Measurements from ENCODE around the gene P3R3URF.

P3R3URF gene

GRCh38 chr1:46215504-46215903 lies 39.2 kb upstream of the P3R3URF start:
- Histone ChIP-seq H3K9ac (ENCODE audit: low read depth, low read length, poor library complexity) (no peak overlapping the region), H2BK5ac (ENCODE audit: low read length) (no peak overlapping the region), H3K4ac (ENCODE audit: low read length) (no peak overlapping the region), H3K4me2 (ENCODE audit: insufficient read depth, low read length, poor library complexity, severe bottlenecking) (no peak overlapping the region), H2BK120ac (ENCODE audit: low read depth, low read length) (no peak overlapping the region), H3K14ac (ENCODE audit: low read length) (no peak overlapping the region), H3K4me3 (ENCODE audit: low read length in 2 of 2) (no peak overlapping the region), H2BK15ac (ENCODE audit: low read length) (no peak overlapping the region), H3K27ac (replicated peaks; ENCODE audit: low read length) (no peak overlapping the region), H2AFZ (ENCODE audit: low read length) (no peak overlapping the region), H3K79me1 (ENCODE audit: low read depth, low read length) (no peaks in the 10 kb centered on the region), H3K36me3 (replicated peaks in 1 of 2; ENCODE audit: control insufficient read depth in 2 of 2, insufficient read depth in 2 of 2, low read length in 2 of 2) (no peaks in the 10 kb centered on the region), H4K8ac (ENCODE audit: low read depth, low read length) (no peak overlapping the region), H3K18ac (ENCODE audit: low read length) (no peak overlapping the region), H3K9me3 (replicated peaks in 1 of 2; ENCODE audit: control insufficient read depth in 2 of 2, insufficient read depth in 1 of 2, low read depth in 1 of 2, low read length in 2 of 2) (peaks cover 0 to 1% of the 10 kb centered on the region in 2 donors), H2AK5ac (ENCODE audit: low read depth, low read length) (no peak overlapping the region), H2BK12ac (ENCODE audit: low read length) (no peak overlapping the region), H3K23ac (ENCODE audit: low read depth, low read length, poor library complexity) (no peak overlapping the region), H4K91ac (ENCODE audit: low read depth, low read length, poor library complexity) (no peak overlapping the region), H3K27me3 (ENCODE audit: control insufficient read depth in 3 of 3, insufficient read depth in 3 of 3, low read depth in 1 of 3, low read length in 3 of 3) (no peaks in the 10 kb centered on the region), H3K4me1 (ENCODE audit: control insufficient read depth in 2 of 2, insufficient read depth in 1 of 2, low read depth in 1 of 2, low read length in 2 of 2) (peaks cover 0 to 5% of the 10 kb centered on the region in 2 donors)
- no peak for DNase-seq (ENCODE audit: low spot score)

- Histone ChIP-seq H2BK120ac (ENCODE audit: low read depth, low read length) (no peak overlapping the region), H2BK12ac (ENCODE audit: low read length) (no peak overlapping the region), H3K9ac (ENCODE audit: low read depth, low read length, poor library complexity) (no peak overlapping the region), H3K27ac (replicated peaks; ENCODE audit: low read length) (no peak overlapping the region), H3K14ac (ENCODE audit: low read length) (no peak overlapping the region), H3K23ac (ENCODE audit: low read depth, low read length, poor library complexity) (no peak overlapping the region), H3K27me3 (ENCODE audit: control insufficient read depth in 3 of 3, insufficient read depth in 3 of 3, low read depth in 1 of 3, low read length in 3 of 3) (no peaks in the 10 kb centered on the region), H3K4me1 (ENCODE audit: control insufficient read depth in 2 of 2, insufficient read depth in 1 of 2, low read depth in 1 of 2, low read length in 2 of 2) (peaks cover under 1% of the 10 kb centered on the region in 2 donors), H3K4ac (ENCODE audit: low read length) (no peak overlapping the region), H2BK5ac (ENCODE audit: low read length) (no peak overlapping the region), H2AK5ac (ENCODE audit: low read depth, low read length) (no peak overlapping the region), H3K36me3 (replicated peaks in 1 of 2; ENCODE audit: control insufficient read depth in 2 of 2, insufficient read depth in 2 of 2, low read length in 2 of 2) (no peaks in the 10 kb centered on the region), H3K79me1 (ENCODE audit: low read depth, low read length) (peaks cover 2% of the 10 kb centered on the region), H4K8ac (ENCODE audit: low read depth, low read length) (no peak overlapping the region), H4K91ac (ENCODE audit: low read depth, low read length, poor library complexity) (no peak overlapping the region), H3K9me3 (replicated peaks in 1 of 2; ENCODE audit: control insufficient read depth in 2 of 2, insufficient read depth in 1 of 2, low read depth in 1 of 2, low read length in 2 of 2) (no peaks in the 10 kb centered on the region), H2BK15ac (ENCODE audit: low read length) (no peak overlapping the region), H3K4me3 (ENCODE audit: low read length in 2 of 2) (no peak overlapping the region), H2AFZ (ENCODE audit: low read length) (no peak overlapping the region), H3K4me2 (ENCODE audit: insufficient read depth, low read length, poor library complexity, severe bottlenecking) (no peak overlapping the region), H3K18ac (ENCODE audit: low read length) (no peak overlapping the region)
- DNase-seq (ENCODE audit: low spot score) = no peak
- WGBS, 2 donors (ENCODE audit: extremely low coverage in 2 of 2, insufficient read length in 2 of 2, insufficient replicate concordance in 1 of 2) = no CpG with 5 or more reads among the region's 2 CpGs
Observed at GRCh38 chr1:46211051-46211450, 34.8 kb upstream of the P3R3URF start.

GRCh38 chr1:46210561-46210960 lies 34.3 kb upstream of the P3R3URF start:
- Histone ChIP-seq H3K14ac (ENCODE audit: low read length) (no peak overlapping the region), H3K4me2 (ENCODE audit: insufficient read depth, low read length, poor library complexity, severe bottlenecking) (no peak overlapping the region), H4K91ac (ENCODE audit: low read depth, low read length, poor library complexity) (no peak overlapping the region), H2AK5ac (ENCODE audit: low read depth, low read length) (no peak overlapping the region), H3K27ac (replicated peaks; ENCODE audit: low read length) (no peak overlapping the region), H3K9me3 (replicated peaks in 1 of 2; ENCODE audit: control insufficient read depth in 2 of 2, insufficient read depth in 1 of 2, low read depth in 1 of 2, low read length in 2 of 2) (no peaks in the 10 kb centered on the region), H2BK120ac (ENCODE audit: low read depth, low read length) (no peak overlapping the region), H3K23ac (ENCODE audit: low read depth, low read length, poor library complexity) (no peak overlapping the region), H3K18ac (ENCODE audit: low read length) (no peak overlapping the region), H3K4ac (ENCODE audit: low read length) (no peak overlapping the region), H3K4me3 (ENCODE audit: low read length in 2 of 2) (no peak overlapping the region), H4K8ac (ENCODE audit: low read depth, low read length) (no peak overlapping the region), H3K9ac (ENCODE audit: low read depth, low read length, poor library complexity) (no peak overlapping the region), H3K36me3 (replicated peaks in 1 of 2; ENCODE audit: control insufficient read depth in 2 of 2, insufficient read depth in 2 of 2, low read length in 2 of 2) (no peaks in the 10 kb centered on the region), H2BK15ac (ENCODE audit: low read length) (no peak overlapping the region), H3K4me1 (ENCODE audit: control insufficient read depth in 2 of 2, insufficient read depth in 1 of 2, low read depth in 1 of 2, low read length in 2 of 2) (peaks cover 3 to 6% of the 10 kb centered on the region in 2 donors), H2AFZ (ENCODE audit: low read length) (no peak overlapping the region), H2BK12ac (ENCODE audit: low read length) (no peak overlapping the region), H3K27me3 (ENCODE audit: control insufficient read depth in 3 of 3, insufficient read depth in 3 of 3, low read depth in 1 of 3, low read length in 3 of 3) (no peaks in the 10 kb centered on the region), H2BK5ac (ENCODE audit: low read length) (no peak overlapping the region), H3K79me1 (ENCODE audit: low read depth, low read length) (peaks cover 2% of the 10 kb centered on the region)
- WGBS, 2 donors (ENCODE audit: extremely low coverage in 2 of 2, insufficient read length in 2 of 2, insufficient replicate concordance in 1 of 2) = no CpG with 5 or more reads among the region's 3 CpGs
- no peak for DNase-seq (ENCODE audit: low spot score)

- Histone ChIP-seq H2BK5ac (ENCODE audit: low read length) (no peak overlapping the region), H2AK5ac (ENCODE audit: low read depth, low read length) (no peak overlapping the region), H3K79me1 (ENCODE audit: low read depth, low read length) (peaks cover 2% of the 10 kb centered on the region), H2BK120ac (ENCODE audit: low read depth, low read length) (no peak overlapping the region), H3K23ac (ENCODE audit: low read depth, low read length, poor library complexity) (no peak overlapping the region), H2BK15ac (ENCODE audit: low read length) (no peak overlapping the region), H3K27me3 (ENCODE audit: control insufficient read depth in 3 of 3, insufficient read depth in 3 of 3, low read depth in 1 of 3, low read length in 3 of 3) (no peaks in the 10 kb centered on the region), H3K27ac (replicated peaks; ENCODE audit: low read length) (no peak overlapping the region), H3K18ac (ENCODE audit: low read length) (no peak overlapping the region), H3K4ac (ENCODE audit: low read length) (no peak overlapping the region), H2BK12ac (ENCODE audit: low read length) (no peak overlapping the region), H4K8ac (ENCODE audit: low read depth, low read length) (no peak overlapping the region), H3K9ac (ENCODE audit: low read depth, low read length, poor library complexity) (no peak overlapping the region), H3K36me3 (replicated peaks in 1 of 2; ENCODE audit: control insufficient read depth in 2 of 2, insufficient read depth in 2 of 2, low read length in 2 of 2) (no peaks in the 10 kb centered on the region), H3K14ac (ENCODE audit: low read length) (no peak overlapping the region), H3K9me3 (replicated peaks in 1 of 2; ENCODE audit: control insufficient read depth in 2 of 2, insufficient read depth in 1 of 2, low read depth in 1 of 2, low read length in 2 of 2) (no peaks in the 10 kb centered on the region), H2AFZ (ENCODE audit: low read length) (no peak overlapping the region), H3K4me1 (ENCODE audit: control insufficient read depth in 2 of 2, insufficient read depth in 1 of 2, low read depth in 1 of 2, low read length in 2 of 2) (peaks cover 5 to 21% of the 10 kb centered on the region in 2 donors), H4K91ac (ENCODE audit: low read depth, low read length, poor library complexity) (no peak overlapping the region), H3K4me3 (ENCODE audit: low read length in 2 of 2) (no peak overlapping the region), H3K4me2 (ENCODE audit: insufficient read depth, low read length, poor library complexity, severe bottlenecking) (no peak overlapping the region)
- no CpG with 5 or more reads among the region's 2 CpGs for WGBS, 2 donors (ENCODE audit: extremely low coverage in 2 of 2, insufficient read length in 2 of 2, insufficient replicate concordance in 1 of 2)
- DNase-seq (ENCODE audit: low spot score) = no peak
Observed at GRCh38 chr1:46206399-46206798, 30.1 kb upstream of the P3R3URF start.

Measured in neuronal stem cell (in vitro differentiated cells).